A673 (cell line): ENCODE measurements around the gene RIMS4. TPM values are rescaled to one million over a fixed set of nuclear protein-coding genes. Genes with fewer than 3 reads are reported as not detected.

Experiments used
- BruUV-seq: library from RNA; stranded (reverse); fragments of 400-500 nt; replicated peaks from 2 replicates; lab custom pipeline; 2021; lab: Mats Ljungman, UMichigan
- CTCF ChIA-PET: fragments of 300-600 bp; sonication (Branson Sonifier 250); formaldehyde crosslinking; loops from one replicate; lab custom pipeline; 2022; ENCODE audit warnings: antibody characterized with exemption; lab: Charles Lee
- POLR2A ChIA-PET: fragments of 300-600 bp; sonication (Branson Sonifier 250); formaldehyde crosslinking; loops from one replicate; lab custom pipeline; 2022; ENCODE audit warnings: antibody characterized with exemption; ENCODE audit not compliant: low non-redundant PET; lab: Charles Lee
- DNase-seq: peaks from one replicate; pipeline ENCODE4 v3.0.0-alpha.2; 2015; ENCODE audit warnings: low spot score
- H3K27ac ChIP-seq: fragments of 200-600 bp; sonication (generic); 2 replicates; pipeline ENCODE4 v1.5.1; 2016; ENCODE audit warnings: mixed run types, low read depth, mild to moderate bottlenecking, mixed read lengths, antibody characterized with exemption, low read length; ENCODE audit not compliant: poor library complexity, severe bottlenecking
- H3K27me3 ChIP-seq: fragments of 200-600 bp; sonication (generic); replicated peaks from 2 replicates; pipeline ENCODE4 v1.6.1; 2017; ENCODE audit warnings: mixed run types, low read depth, mild to moderate bottlenecking, mixed read lengths, antibody characterized with exemption, low read length; ENCODE audit not compliant: insufficient read depth, poor library complexity
- H3K36me3 ChIP-seq: fragments of 200-600 bp; sonication (generic); 2 replicates; pipeline ENCODE4 v1.6.1; 2016; ENCODE audit warnings: mixed run types, mild to moderate bottlenecking, mixed read lengths, antibody characterized with exemption, low read length; ENCODE audit not compliant: insufficient read depth, poor library complexity, severe bottlenecking
- H3K4me1 ChIP-seq: fragments of 200-600 bp; sonication (generic); 2 replicates; pipeline ENCODE4 v1.6.1; 2017; ENCODE audit warnings: mixed run types, mild to moderate bottlenecking, mixed read lengths, antibody characterized with exemption, low read length; ENCODE audit not compliant: insufficient read depth, poor library complexity, severe bottlenecking
- H3K4me3 ChIP-seq: fragments of 200-600 bp; sonication (generic); 2 replicates; pipeline ENCODE4 v1.5.1; 2016; ENCODE audit warnings: low read depth, mixed run types, mild to moderate bottlenecking, mixed read lengths, low read length; ENCODE audit not compliant: poor library complexity, severe bottlenecking
- H3K9me3 ChIP-seq: fragments of 200-600 bp; sonication (generic); 2 replicates; pipeline ENCODE4 v1.6.1; 2016; ENCODE audit warnings: mixed run types, low read depth, mild to moderate bottlenecking, mixed read lengths, antibody characterized with exemption, low read length; ENCODE audit not compliant: poor library complexity, severe bottlenecking
- CTCF ChIP-seq: fragments of 300-800, 200-600 bp; sonication (generic); conservative IDR thresholded peaks from 2 replicates; pipeline ENCODE4 v1.5.1; 2017; ENCODE audit warnings: low read depth, mild to moderate bottlenecking, antibody characterized with exemption, low read length, moderate library complexity, mixed read lengths
- EZH2 ChIP-seq: fragments of 200-600 bp; sonication (generic); IDR thresholded peaks from 2 replicates; pipeline ENCODE4 v1.6.1; 2017; ENCODE audit warnings: borderline replicate concordance, low read depth, mild to moderate bottlenecking, mixed read lengths, antibody characterized with exemption, low read length; ENCODE audit not compliant: poor library complexity, severe bottlenecking
- intact Hi-C: fragments of 100-400 bp; cut with micrococcal nuclease; formaldehyde crosslinking; loops from one replicate; pipeline ENCODE4 v1.10.0; 2022; ENCODE audit not compliant: unreplicated experiment
- total RNA-seq: library from RNA; stranded (reverse); gene quantifications from 2 replicates; pipeline ENCODE4 v1.2.3, GENCODE V29; 2021

Gene RIMS4
- total RNA-seq, 1 experiment from 2014 or later = 0.39 TPM

- POLR2A ChIA-PET = no interaction called here
- H3K4me3 ChIP-seq = no peak overlapping the region
- H3K4me1 ChIP-seq = no peaks in the 10 kb centered on the region
- no peaks in the 10 kb centered on the region for H3K36me3 ChIP-seq
- BruUV-seq = no TSS peak
- intact Hi-C loops = no loop called here
- H3K27me3 ChIP-seq = peaks cover 7% of the 10 kb centered on the region
- no peak for DNase-seq
- no peak for TF ChIP-seq CTCF
- TF ChIP-seq EZH2 = no peak
- H3K9me3 ChIP-seq = no peaks in the 10 kb centered on the region
- H3K27ac ChIP-seq = no peak overlapping the region
- CTCF ChIA-PET = no interaction called here
Observed at GRCh38 chr20:44817143-44817910, 7.0 kb upstream of the RIMS4 start.

- H3K4me1 ChIP-seq = no peaks in the 10 kb centered on the region
- CTCF ChIA-PET = no interaction called here
- H3K27me3 ChIP-seq = peaks cover 24% of the 10 kb centered on the region
- H3K36me3 ChIP-seq = no peaks in the 10 kb centered on the region
- intact Hi-C loops = no loop called here
- no peak overlapping the region for H3K4me3 ChIP-seq
- TF ChIP-seq EZH2 (no peak), CTCF (no peak)
- no peak overlapping the region for H3K27ac ChIP-seq
- POLR2A ChIA-PET = no interaction called here
- no peaks in the 10 kb centered on the region for H3K9me3 ChIP-seq
- DNase-seq = no peak
- BruUV-seq = no TSS peak
Observed at GRCh38 chr20:44814937-44815336, 4.6 kb upstream of the RIMS4 start.

GRCh38 chr20:44811150-44811685 lies 872 bp upstream of the RIMS4 start:
- no TSS peak for BruUV-seq

More at GRCh38 chr20:44811150-44811685, 872 bp upstream of the RIMS4 start:
- Histone ChIP-seq H3K27ac (no peak overlapping the region), H3K27me3 (peaks cover 56% of the 10 kb centered on the region), H3K4me3 (no peak overlapping the region), H3K9me3 (no peaks in the 10 kb centered on the region), H3K36me3 (no peaks in the 10 kb centered on the region), H3K4me1 (no peaks in the 10 kb centered on the region)
- DNase-seq = no peak
- intact Hi-C loops = no loop called here
- POLR2A ChIA-PET = no interaction called here
- CTCF ChIA-PET = no interaction called here
- TF ChIP-seq CTCF (no peak), EZH2 (no peak)
